Heart left ventricle (tissue), 16 donors: Measurements from ENCODE around the gene C12orf57. TPM values are rescaled to one million over a fixed set of nuclear protein-coding genes. Genes with fewer than 3 reads are reported as not detected.

Experiments
- ATAC-seq, 4 donors: fragments of 200-7000 bp; cut with Tn5 transposase; one replicate each; pipeline ENCODE4 v1.9.1; 2020 to 2022; ENCODE audit warnings: moderate library complexity in 4 of 4, mild to moderate bottlenecking in 3 of 4, moderate number of reproducible peaks in 1 of 4
- DNase-seq, 5 donors: peaks; one replicate each; pipeline ENCODE4 v3.0.0-alpha.2; 2020
- H3K27ac ChIP-seq, 12 donors: fragments of 200-600 bp; sonication (generic) in 4 of 12; one replicate each; pipeline versions ENCODE4 v1.5.0 to v1.8.0; 2016 to 2022; ENCODE audit warnings: mild to moderate bottlenecking in 2 of 12
- H3K27me3 ChIP-seq, 9 donors: fragments of 200-600 bp; sonication (generic) in 2 of 9; one replicate each; pipeline versions ENCODE4 v1.5.1 to v1.8.0; 2016 to 2022; ENCODE audit warnings: mild to moderate bottlenecking in 3 of 9
- H3K36me3 ChIP-seq, 9 donors: fragments of 200-600 bp; sonication (generic) in 2 of 9; one replicate each; pipeline versions ENCODE4 v1.5.0 to v1.8.0; 2018 to 2022; ENCODE audit warnings: mild to moderate bottlenecking in 2 of 9
- H3K4me1 ChIP-seq, 12 donors: fragments of 200-600 bp; sonication (generic) in 4 of 12; one replicate each; pipeline versions ENCODE4 v1.5.0 to v1.8.0; 2016 to 2022; ENCODE audit warnings: mild to moderate bottlenecking in 3 of 12
- H3K4me3 ChIP-seq, 12 donors: fragments of 200-600 bp; sonication (generic) in 4 of 12; one replicate each; pipeline versions ENCODE4 v1.5.0 to v1.8.0; 2017 to 2022; ENCODE audit warnings: mild to moderate bottlenecking in 9 of 12, moderate library complexity in 4 of 12
- H3K9me3 ChIP-seq, 12 donors: fragments of 200-600 bp; sonication (generic) in 4 of 12; one replicate each; pipeline versions ENCODE4 v1.5.0 to v1.8.0; 2016 to 2022; ENCODE audit warnings: mild to moderate bottlenecking in 1 of 12
- CTCF ChIP-seq, 12 donors: fragments of 200-600 bp; sonication (generic) in 4 of 12; IDR thresholded peaks; one replicate each; pipeline versions ENCODE4 v1.5.0 to v1.8.0; 2018 to 2022; ENCODE audit warnings: antibody characterized with exemption in 12 of 12, mild to moderate bottlenecking in 5 of 12
- POLR2A ChIP-seq, 2 donors: fragments of 450-650 bp; IDR thresholded peaks; one replicate each; pipeline ENCODE4 v1.6.1; 2017; ENCODE audit warnings: antibody characterized with exemption in 2 of 2, mild to moderate bottlenecking in 2 of 2, moderate library complexity in 2 of 2
- WGBS, 4 donors: extraction: QIAGEN DNeasy Blood & Tissue Kit in 2 of 4; methylation state at CpG; one replicate each; pipeline versions ENCODE4 v1.1.5 to v1.1.7; 2013 to 2018; 5-methylcytosine and 5-hydroxymethylcytosine counted together
- intact Hi-C, 10 donors: fragments of 100-400 bp; cut with DNase I; formaldehyde crosslinking; loops; one replicate each; pipeline versions ENCODE4 v1.11.1 to v1.14.2; 2022
- polyA plus RNA-seq, 2 donors: library from polyadenylated mRNA; stranded (reverse); fragments of 200-250 nt; gene quantifications; one replicate each; pipeline ENCODE4 v1.2.3, GENCODE V29; 2013
- total RNA-seq, 9 donors: library from RNA; depleted of rRNA in 2 of 9; stranded (reverse); fragments of >200 nt in 2 of 9; fragmentation: NEBNext Ultra II Directional in 3 of 9; extraction: Animal tissue kit (Norgen Biotek cat#: 25700) in 3 of 9; gene quantifications; one replicate each; pipeline versions ENCODE4 v1.1.0 to v1.2.4, GENCODE V29; 2016 to 2023
- donor health status: ischemic (EF 13 %, LVEDD 7.1; RV severe dilation, severe dysfunction).
- donor health status: healthy with polysubstance abuse.
- donor health status: DM: no; HTN: yes; CAD: no.
- donor health status: DM: no; HTN: no; CAD: no.
- donor health status: ischemic (EF 25% LVEDD 6.9; RV normal size, moderate dysfunction).
- donor health status: ischemic (EF 25% LVEDD 5.7; RV mildly dilated, moderate dysfunction).
- donor health status: healthy.
- donor health status: DM: yes; HTN: yes; CAD: no.
- donor health status: ischemic (EF 35%, LVEDD 5.7; RV mildly dilated, moderate dysfunction).
- donor health status: nonischemic (EF 11% LVEDD 7.7; RV severe dilation, severe dysfunction).
- donor health status: DM: yes; HTN: yes; CAD: no.
- donor health status: PGD.
- donor health status: ischemic (EF 29% LVEDD 5.4; RV normal size, mild dysfunction).
- donor health status: nonischemic (EF 23%, LVEDD 6.1; RV moderate dilation, normal function).

Gene C12orf57
- total and polyA plus RNA-seq, 11 donors = 108 to 460 (median 187) TPM

DNA sequence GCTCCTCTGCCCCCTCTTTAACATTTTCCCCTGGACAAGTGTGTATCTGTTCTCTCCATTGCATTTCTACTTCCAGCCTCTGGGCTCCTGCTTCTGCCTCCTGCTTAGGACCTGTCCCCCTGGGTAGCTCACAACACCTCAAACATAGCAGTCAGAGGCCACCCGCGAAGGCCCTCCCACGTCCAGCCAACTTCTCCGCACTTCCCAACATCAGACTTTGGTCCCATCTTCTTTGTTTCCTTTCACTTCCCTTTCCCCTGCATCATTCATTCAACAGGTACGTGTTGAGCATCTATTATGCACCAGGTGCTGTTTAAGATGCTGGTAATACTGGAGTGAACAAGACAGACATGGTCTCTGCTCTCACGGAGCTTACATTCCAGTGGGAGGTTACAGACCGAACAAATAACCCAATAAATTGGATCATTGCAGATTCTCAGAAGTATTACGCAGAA is 3.1 kb downstream of the C12orf57 start:
- peaks cover 0 to 21% (median 13%) of the 10 kb centered on the region in 9 donors for H3K36me3 ChIP-seq
- 77 to 79% (median 78%) methylated on average over 8 of the region's 8 CpGs for WGBS, 4 donors
- H3K27ac ChIP-seq = peak overlapping the region in 4 of 12 donors; percentile 7 to 99 (median 56)
- intact Hi-C loops = loop anchor here in 7 of 10 donors (5.0 to 10.0 kb wide), 4 partner anchors 145 to 165 kb away; partner anchors contain the start of genes C1R (in 5 of the 7) and C1RL (in 1 of the 7)
- H3K27me3 ChIP-seq = no peaks in the 10 kb centered on the region
- H3K9me3 ChIP-seq = no peaks in the 10 kb centered on the region
- H3K4me3 ChIP-seq = peak overlapping the region in 7 of 12 donors; percentile 10 to 77 (median 26)
- DNase-seq = no peak
- ATAC-seq = no peak
- H3K4me1 ChIP-seq = peaks cover 0 to 78% (median 27%) of the 10 kb centered on the region in 12 donors
- TF ChIP-seq POLR2A (IDR thresholded peaks at IDR 0.05) (no peak), CTCF (IDR thresholded peaks at IDR 0.05) (no peak)

GRCh38 chr12:6947615-6948014 is 3.8 kb downstream of the C12orf57 start:
- peaks cover 0 to 21% (median 13%) of the 10 kb centered on the region in 9 donors for H3K36me3 ChIP-seq
- peaks cover 0 to 75% (median 27%) of the 10 kb centered on the region in 12 donors for H3K4me1 ChIP-seq
- 89 to 91% (median 89%) methylated on average over 8 of the region's 8 CpGs for WGBS, 4 donors
- TF ChIP-seq POLR2A (IDR thresholded peaks at IDR 0.05) (no peak), CTCF (IDR thresholded peaks at IDR 0.05) (no peak)
- DNase-seq = no peak
- H3K4me3 ChIP-seq = no peak overlapping the region
- H3K27me3 ChIP-seq = no peaks in the 10 kb centered on the region
- intact Hi-C loops = loop anchor here in 7 of 10 donors (5.0 to 10.0 kb wide), 4 partner anchors 145 to 165 kb away; partner anchors contain the start of genes C1R (in 5 of the 7) and C1RL (in 1 of the 7)
- ATAC-seq = no peak
- H3K27ac ChIP-seq = peak overlapping the region in 1 of 12 donors; percentile 96
- H3K9me3 ChIP-seq = no peaks in the 10 kb centered on the region

- ATAC-seq (no peak), DNase-seq (peak in 2 of 5 donors; percentile 15 to 45)
- Histone ChIP-seq H3K27me3 (no peaks in the 10 kb centered on the region), H3K27ac (peak overlapping the region in 1 of 12 donors; percentile 97), H3K4me3 (peak overlapping the region in 1 of 12 donors; percentile 15), H3K9me3 (no peaks in the 10 kb centered on the region), H3K36me3 (peaks cover 0 to 21% (median 13%) of the 10 kb centered on the region in 9 donors), H3K4me1 (peaks cover 0 to 73% (median 28%) of the 10 kb centered on the region in 12 donors)
- TF ChIP-seq CTCF (IDR thresholded peaks at IDR 0.05) (no peak), POLR2A (IDR thresholded peaks at IDR 0.05) (no peak)
- intact Hi-C loops = loop anchor here in 7 of 10 donors (5.0 to 10.0 kb wide), 4 partner anchors 143 to 163 kb away; partner anchors contain the start of genes C1R (in 5 of the 7) and C1RL (in 1 of the 7)
- 86 to 90% (median 88%) methylated on average over 15 of the region's 15 CpGs for WGBS, 4 donors
Measured at GRCh38 chr12:6948873-6949594, 5.2 kb downstream of the C12orf57 start.

DNA sequence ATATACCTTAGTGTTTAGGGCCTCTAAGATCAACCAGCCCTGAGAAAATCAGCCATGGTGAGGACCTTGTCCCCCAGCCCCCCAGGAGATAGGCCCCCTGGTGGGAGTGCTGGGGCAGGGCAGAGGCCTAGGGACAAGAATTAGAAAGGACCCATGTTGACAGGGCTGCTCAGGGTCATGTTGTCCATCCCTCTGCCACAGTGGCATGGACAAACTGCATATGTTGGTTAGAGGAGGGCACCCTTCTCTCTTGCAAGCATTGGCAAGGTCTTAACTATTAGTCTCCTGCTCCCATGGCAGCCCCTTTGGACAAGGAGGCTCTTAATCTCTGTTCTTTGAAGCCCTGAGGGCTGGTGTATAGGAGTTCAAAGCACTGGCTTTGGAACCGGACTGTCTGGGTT is 6.6 kb downstream of the C12orf57 start:
- ATAC-seq (no peak), DNase-seq (peak in 1 of 5 donors; percentile 9)
- Histone ChIP-seq H3K4me1 (peaks cover 0 to 78% (median 25%) of the 10 kb centered on the region in 12 donors), H3K27me3 (no peaks in the 10 kb centered on the region), H3K36me3 (peaks cover 0 to 18% (median 9%) of the 10 kb centered on the region in 9 donors), H3K4me3 (peak overlapping the region in 1 of 12 donors; percentile 66), H3K27ac (peak overlapping the region in 2 of 12 donors; percentile 82 to 97), H3K9me3 (no peaks in the 10 kb centered on the region)
- no peak for TF ChIP-seq POLR2A (IDR thresholded peaks at IDR 0.05)
- TF ChIP-seq CTCF (IDR thresholded peaks at IDR 0.05) = no peak
- intact Hi-C loops = no loop called here
- WGBS, 4 donors = 67 to 92% (median 82%) methylated on average over 1 of the region's 1 CpG
